ENCODE data around the gene KCNA10. TPM values are rescaled to one million over a fixed set of nuclear protein-coding genes. Genes with fewer than 3 reads are reported as not detected.

The KCNA10 gene
- total and polyA plus RNA-seq, 2 donors (not counting 3 experiments of a cell fraction or from before 2014, with no cell fraction given) = not detected

- no peak overlapping the region for H3K4me3 ChIP-seq (replicated peaks in 1 of 3; ENCODE audit: insufficient read depth in 1 of 3, low read depth in 1 of 3, low read length in 3 of 3)
- no peak overlapping the region for H3K27ac ChIP-seq (ENCODE audit: insufficient read depth, low read depth, low read length)
- DNase-seq (ENCODE audit: low read depth, low spot score) = no peak
- no peaks in the 10 kb centered on the region for H3K36me3 ChIP-seq (ENCODE audit: control insufficient read depth in 2 of 2, extremely low read depth in 1 of 2, insufficient read depth in 2 of 2, low read length in 2 of 2)
- CTCF ChIA-PET = interaction anchor here (0.6 to 4.7 kb wide), 6 partner anchors 12 to 384 kb away, joined by 3 to 44 read pairs (median 7); no protein-coding TSS in a partner anchor
- H3K4me2 ChIP-seq (ENCODE audit: insufficient read depth, low read length) = no peak overlapping the region
- BruUV-seq (replicated peaks) = no TSS peak
- no peaks in the 10 kb centered on the region for H3K79me2 ChIP-seq (ENCODE audit: control insufficient read depth, insufficient read depth, low read length)
- no peaks in the 10 kb centered on the region for H4K20me1 ChIP-seq (replicated peaks; ENCODE audit: control insufficient read depth, extremely low read depth, insufficient read depth, low read length)
- POLR2A ChIA-PET = no interaction called here
- no peak overlapping the region for H2AFZ ChIP-seq (ENCODE audit: low read depth, low read length)
- peaks cover 13% of the 10 kb centered on the region for H3K4me1 ChIP-seq (ENCODE audit: control insufficient read depth, extremely low read depth, insufficient read depth, low read length)
- dilution Hi-C loops (cut with MboI; ENCODE audit: extremely low pct_ligation_motif_present, low sequenced_read_pairs) (no loop called here), intact Hi-C loops (cut with micrococcal nuclease) (no loop called here)
- TF ChIP-seq POLR2A (IDR thresholded peaks at IDR 0.05; ENCODE audit: low read depth, low read length) = no peak
- no peak for TF ChIP-seq JUN (IDR thresholded peaks at IDR 0.05; ENCODE audit: borderline replicate concordance, insufficient read depth, insufficient read length, low read depth)
- no peak for TF ChIP-seq MAX (IDR thresholded peaks at IDR 0.05; ENCODE audit: insufficient read depth, insufficient read length)
- TF ChIP-seq FOS (IDR thresholded peaks at IDR 0.05; ENCODE audit: borderline replicate concordance, insufficient read depth, low read length) = no peak
- TF ChIP-seq GATA2 (IDR thresholded peaks at IDR 0.05; ENCODE audit: insufficient read depth, insufficient read length, low read depth, low read length) = no peak
- TF ChIP-seq POLR2AphosphoS5 (IDR thresholded peaks at IDR 0.05; ENCODE audit: insufficient read depth, low read depth, low read length) = no peak
- no peak for TF ChIP-seq EZH2 (IDR thresholded peaks at IDR 0.05; ENCODE audit: borderline replicate concordance, low read depth, low read length, severe bottlenecking)
- no peak for TF ChIP-seq MYC (IDR thresholded peaks at IDR 0.05; ENCODE audit: low read depth, low read length)
- no peak for TF ChIP-seq CTCF (IDR thresholded peaks at IDR 0.05; ENCODE audit: extremely low read depth in 1 of 2, insufficient read depth in 1 of 2, low read depth in 1 of 2, low read length in 2 of 2)
- H3K9ac ChIP-seq (replicated peaks; ENCODE audit: extremely low read depth, insufficient read depth, low read length) = no peak overlapping the region
- no peak for FAIRE-seq
- no peaks in the 10 kb centered on the region for H3K9me1 ChIP-seq (replicated peaks; ENCODE audit: control insufficient read depth, extremely low read depth, insufficient read depth, low read length)
- H3K9me3 ChIP-seq (replicated peaks; ENCODE audit: control insufficient read depth, insufficient read depth, low read length) = no peaks in the 10 kb centered on the region
- peaks cover 0 to 3% of the 10 kb centered on the region in 2 experiments for H3K27me3 ChIP-seq (ENCODE audit: control insufficient read depth in 2 of 2, insufficient read depth in 2 of 2, low read length in 2 of 2)
Observed at GRCh38 chr1:110472546-110472945, 46.4 kb downstream of the KCNA10 start.
